OCI-LY1 (cell line): ENCODE measurements around the gene MAP2K6.

Source experiments
- EZH2 ChIP-seq: fragments of 200-600 bp; sonication (generic), shearing (Covaris generic); IDR thresholded peaks from 2 replicates; pipeline ENCODE4 v1.8.0; 2017; ENCODE audit warnings: borderline replicate concordance, mixed run types, mild to moderate bottlenecking, antibody characterized with exemption, low read length, moderate library complexity, mixed read lengths
- TF ChIP-seq, protein P1 (sequence below): fragments of 200-600 bp; sonication (generic), shearing (Covaris generic); IDR thresholded peaks from 2 replicates; pipeline ENCODE4 v1.5.1; 2017; ENCODE audit warnings: mild to moderate bottlenecking, antibody characterized with exemption, low read length, moderate library complexity, mixed read lengths

DNA sequence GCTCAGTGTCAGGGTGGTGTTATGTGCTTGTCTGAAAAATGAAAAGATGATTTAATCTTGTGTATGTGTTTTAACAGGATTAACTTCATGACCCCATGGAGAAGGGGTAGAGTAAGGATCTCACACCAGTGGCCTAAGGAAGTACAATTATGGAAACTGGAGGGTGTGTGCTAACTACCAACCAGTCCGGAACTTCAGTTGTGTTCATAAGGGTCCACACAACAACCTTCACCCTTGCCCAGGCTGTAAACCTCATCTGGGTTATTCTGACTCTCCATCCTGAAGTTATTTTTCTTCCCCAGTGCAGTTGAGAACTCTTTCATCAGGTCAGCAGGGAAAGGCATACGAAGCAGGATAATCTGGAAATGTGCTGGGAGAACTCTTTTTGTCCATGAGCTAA lies 158.9 kb downstream of the MAP2K6 start:
- TF ChIP-seq, protein P1, sequence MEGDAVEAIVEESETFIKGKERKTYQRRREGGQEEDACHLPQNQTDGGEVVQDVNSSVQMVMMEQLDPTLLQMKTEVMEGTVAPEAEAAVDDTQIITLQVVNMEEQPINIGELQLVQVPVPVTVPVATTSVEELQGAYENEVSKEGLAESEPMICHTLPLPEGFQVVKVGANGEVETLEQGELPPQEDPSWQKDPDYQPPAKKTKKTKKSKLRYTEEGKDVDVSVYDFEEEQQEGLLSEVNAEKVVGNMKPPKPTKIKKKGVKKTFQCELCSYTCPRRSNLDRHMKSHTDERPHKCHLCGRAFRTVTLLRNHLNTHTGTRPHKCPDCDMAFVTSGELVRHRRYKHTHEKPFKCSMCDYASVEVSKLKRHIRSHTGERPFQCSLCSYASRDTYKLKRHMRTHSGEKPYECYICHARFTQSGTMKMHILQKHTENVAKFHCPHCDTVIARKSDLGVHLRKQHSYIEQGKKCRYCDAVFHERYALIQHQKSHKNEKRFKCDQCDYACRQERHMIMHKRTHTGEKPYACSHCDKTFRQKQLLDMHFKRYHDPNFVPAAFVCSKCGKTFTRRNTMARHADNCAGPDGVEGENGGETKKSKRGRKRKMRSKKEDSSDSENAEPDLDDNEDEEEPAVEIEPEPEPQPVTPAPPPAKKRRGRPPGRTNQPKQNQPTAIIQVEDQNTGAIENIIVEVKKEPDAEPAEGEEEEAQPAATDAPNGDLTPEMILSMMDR: no peak
- TF ChIP-seq EZH2: no peak
